IMR-90 (cell line): ENCODE data around the gene GYG2.

ENCODE experiments used
- CHD1 ChIP-seq: IDR thresholded peaks from 2 replicates; pipeline ENCODE4 v1.6.1; 2012; ENCODE audit warnings: low read depth, low read length, improper control_type of control experiment
- POLR2A ChIP-seq: IDR thresholded peaks from 2 replicates; pipeline ENCODE4 v1.6.1; 2012; ENCODE audit warnings: mild to moderate bottlenecking, low read depth, low read length
- RAD21 ChIP-seq: IDR thresholded peaks from 2 replicates; pipeline ENCODE4 v1.6.1; 2012; ENCODE audit warnings: low read length, improper control_type of control experiment
- TF ChIP-seq, protein P1 (sequence below): conservative IDR thresholded peaks from 2 replicates; pipeline ENCODE4 v1.5.1; 2012; ENCODE audit warnings: mild to moderate bottlenecking, low read depth, low read length, improper control_type of control experiment

DNA sequence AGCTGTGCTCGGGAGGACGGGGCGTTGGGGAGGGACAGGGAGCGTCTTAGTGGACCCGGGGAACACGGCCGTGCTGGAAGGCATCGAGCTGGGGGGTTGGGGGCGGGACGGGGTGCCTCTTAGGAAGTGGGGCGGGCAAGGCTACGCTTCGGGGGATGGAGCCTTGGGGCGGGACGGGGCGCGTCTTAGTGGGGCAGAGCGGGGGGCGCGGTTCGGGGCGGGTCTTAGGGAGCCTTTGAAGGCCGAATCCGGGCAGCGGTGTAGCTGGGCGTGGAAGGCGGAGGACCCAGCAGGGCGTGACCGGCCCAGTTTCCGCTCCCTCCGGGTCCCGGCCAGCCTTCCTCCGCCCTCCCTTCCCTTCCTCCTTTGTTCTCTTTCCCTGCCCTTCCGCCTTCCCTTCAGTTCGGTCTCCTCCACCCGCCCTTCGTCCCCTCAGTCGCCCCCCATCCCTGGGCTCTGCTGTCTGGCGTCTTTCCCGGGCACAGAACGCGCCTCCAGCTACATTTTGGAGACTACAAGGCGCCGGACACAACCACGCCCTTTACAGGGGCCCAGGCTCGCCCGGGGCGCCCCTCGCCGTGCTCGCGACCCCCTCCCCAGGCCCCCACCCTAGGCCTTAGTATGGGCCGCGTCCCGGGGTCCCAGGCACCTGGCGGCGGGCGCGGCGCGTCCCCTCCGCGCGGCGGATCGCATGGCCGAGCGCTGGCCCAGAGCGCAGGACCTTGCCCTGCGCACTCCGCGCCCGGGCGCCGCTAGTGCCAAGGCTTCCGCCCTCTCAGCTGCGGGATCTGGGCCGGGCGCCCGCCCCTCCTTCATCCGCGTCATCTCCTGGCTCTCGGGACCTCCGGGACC lies 100.1 kb downstream of the GYG2 start, which contains the start of gene ARSD:
- TF ChIP-seq POLR2A (peak; percentile 86), CHD1 (no peak), RAD21 (no peak)
- TF ChIP-seq, protein P1, sequence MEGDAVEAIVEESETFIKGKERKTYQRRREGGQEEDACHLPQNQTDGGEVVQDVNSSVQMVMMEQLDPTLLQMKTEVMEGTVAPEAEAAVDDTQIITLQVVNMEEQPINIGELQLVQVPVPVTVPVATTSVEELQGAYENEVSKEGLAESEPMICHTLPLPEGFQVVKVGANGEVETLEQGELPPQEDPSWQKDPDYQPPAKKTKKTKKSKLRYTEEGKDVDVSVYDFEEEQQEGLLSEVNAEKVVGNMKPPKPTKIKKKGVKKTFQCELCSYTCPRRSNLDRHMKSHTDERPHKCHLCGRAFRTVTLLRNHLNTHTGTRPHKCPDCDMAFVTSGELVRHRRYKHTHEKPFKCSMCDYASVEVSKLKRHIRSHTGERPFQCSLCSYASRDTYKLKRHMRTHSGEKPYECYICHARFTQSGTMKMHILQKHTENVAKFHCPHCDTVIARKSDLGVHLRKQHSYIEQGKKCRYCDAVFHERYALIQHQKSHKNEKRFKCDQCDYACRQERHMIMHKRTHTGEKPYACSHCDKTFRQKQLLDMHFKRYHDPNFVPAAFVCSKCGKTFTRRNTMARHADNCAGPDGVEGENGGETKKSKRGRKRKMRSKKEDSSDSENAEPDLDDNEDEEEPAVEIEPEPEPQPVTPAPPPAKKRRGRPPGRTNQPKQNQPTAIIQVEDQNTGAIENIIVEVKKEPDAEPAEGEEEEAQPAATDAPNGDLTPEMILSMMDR, result no peak
